Fibroblast of the conjunctiva (primary cell): Measurements from ENCODE around the gene SPAG8.

Source experiments
- DNase-seq: peaks from one replicate; pipeline ENCODE4 v3.0.0-alpha.2; 2010; ENCODE audit warnings: low read depth

Gene SPAG8

GRCh38 chr9:35812025-35812602 lies at the start of gene SPAG8:
SPAG8 (minus strand) TSS chr9:35812262; CDS start chr9:35812147, 115 bp downstream.
- peak; percentile 96 for DNase-seq

GRCh38 chr9:35861161-35861897 lies 49.3 kb upstream of the SPAG8 start:
- DNase-seq = no peak

GRCh38 chr9:35859990-35860339 lies 47.9 kb upstream of the SPAG8 start:
- no peak for DNase-seq

GRCh38 chr9:35859310-35859989 lies 47.4 kb upstream of the SPAG8 start:
- DNase-seq = no peak

- DNase-seq = no peak
Measured at GRCh38 chr9:35858458-35858857, 46.4 kb upstream of the SPAG8 start.

GRCh38 chr9:35856882-35857281 lies 44.8 kb upstream of the SPAG8 start:
- DNase-seq = no peak

- DNase-seq = no peak
Measured at GRCh38 chr9:35856206-35856605, 44.1 kb upstream of the SPAG8 start.

- DNase-seq = no peak
Measured at GRCh38 chr9:35854091-35854762, 42.2 kb upstream of the SPAG8 start.

GRCh38 chr9:35852876-35853865 lies 41.1 kb upstream of the SPAG8 start:
- DNase-seq = no peak

GRCh38 chr9:35852267-35852815 lies 40.3 kb upstream of the SPAG8 start:
- no peak for DNase-seq

GRCh38 chr9:35847792-35848572 lies 35.9 kb upstream of the SPAG8 start:
- DNase-seq = no peak

- no peak for DNase-seq
Measured at GRCh38 chr9:35845824-35846771, 34.0 kb upstream of the SPAG8 start.

- peak; percentile 75 for DNase-seq
Measured at GRCh38 chr9:35844628-35845270, 32.7 kb upstream of the SPAG8 start.

GRCh38 chr9:35842795-35843194 lies 30.7 kb upstream of the SPAG8 start:
- no peak for DNase-seq

GRCh38 chr9:35842020-35842745 lies 30.1 kb upstream of the SPAG8 start:
- DNase-seq = no peak

- no peak for DNase-seq
Measured at GRCh38 chr9:35841645-35841900, 29.5 kb upstream of the SPAG8 start.

- DNase-seq = no peak
Measured at GRCh38 chr9:35840881-35841644, 29.0 kb upstream of the SPAG8 start.

- no peak for DNase-seq
Measured at GRCh38 chr9:35839926-35840325, 27.9 kb upstream of the SPAG8 start.
